ENCODE data around the gene SDE2. TPM values are rescaled to one million over a fixed set of nuclear protein-coding genes. Genes with fewer than 3 reads are reported as not detected.

Gene SDE2
- total and polyA plus RNA-seq, 2 of the 4 experiments (the other 2 are of a cell fraction) = 8.5 to 14.7 TPM

- no peak overlapping the region for H2AK5ac ChIP-seq (ENCODE audit: low read depth, low read length)
- H3K14ac ChIP-seq (replicated peaks; ENCODE audit: low read depth, low read length) = no peak overlapping the region
- H4K20me1 ChIP-seq (ENCODE audit: insufficient read depth, low read length) = no peaks in the 10 kb centered on the region
- no peak overlapping the region for H4K91ac ChIP-seq (ENCODE audit: insufficient read depth, low read depth, low read length)
- H3K4me2 ChIP-seq (ENCODE audit: low read depth, low read length) = no peak overlapping the region
- POLR2A ChIA-PET (ENCODE audit: unreplicated experiment) = no interaction called here
- dilution Hi-C loops (cut with HindIII; ENCODE audit: low sequenced_read_pairs, unreplicated experiment) (no loop called here), intact Hi-C loops (cut with micrococcal nuclease) (no loop called here), in situ Hi-C loops (cut with MboI; ENCODE audit: low sequenced_read_pairs) (loop anchor here (5.0 kb wide), 1 partner anchor 48 kb away; no protein-coding TSS in a partner anchor)
- no peaks in the 10 kb centered on the region for H3K36me3 ChIP-seq (ENCODE audit: control insufficient read depth, insufficient read depth, low read length)
- no peak for ATAC-seq (ENCODE audit: low read depth)
- no peak overlapping the region for H3K9ac ChIP-seq (ENCODE audit: low read depth, low read length)
- H3K4me1 ChIP-seq (ENCODE audit: control insufficient read depth, insufficient read depth, low read length) = no peaks in the 10 kb centered on the region
- H3K4ac ChIP-seq (ENCODE audit: low read depth, low read length) = no peak overlapping the region
- no peak overlapping the region for H4K8ac ChIP-seq (ENCODE audit: low read depth in 2 of 2, low read length in 2 of 2)
- DNase-seq = no peak
- BruUV-seq (replicated peaks) = no TSS peak
- 0 out of 2 replicates have a peak, but pooled peaks cover 1% of the 10 kb centered on the region for H3K9me3 ChIP-seq (ENCODE audit: control insufficient read depth, insufficient read depth, low read length)
- H3K18ac ChIP-seq (ENCODE audit: low read depth, low read length) = no peak overlapping the region
- H4K5ac ChIP-seq (ENCODE audit: low read depth, low read length) = no peak overlapping the region
- no peak overlapping the region for H2BK120ac ChIP-seq (ENCODE audit: low read depth, low read length)
- no peak overlapping the region for H3K27ac ChIP-seq (ENCODE audit: insufficient read depth, low read length)
- no peak overlapping the region for H3K4me3 ChIP-seq (ENCODE audit: insufficient read depth, low read depth, low read length)
- H2AK9ac ChIP-seq (replicated peaks; ENCODE audit: low read depth, low read length, poor library complexity) = no peak overlapping the region
- no peaks in the 10 kb centered on the region for H3K79me1 ChIP-seq (ENCODE audit: low read depth in 1 of 2, low read length in 2 of 2)
- no peak overlapping the region for H2BK5ac ChIP-seq (ENCODE audit: low read depth, low read length, poor library complexity, severe bottlenecking)
- no CpG with 5 or more reads among the region's 5 CpGs for WGBS, 2 experiments (ENCODE audit: extremely low coverage in 2 of 2, insufficient read length in 1 of 2)
- no peak overlapping the region for H2BK15ac ChIP-seq (ENCODE audit: low read depth, low read length)
- no peak overlapping the region for H2AFZ ChIP-seq (replicated peaks; ENCODE audit: low read length, poor library complexity)
- no peak overlapping the region for H3K23ac ChIP-seq (ENCODE audit: low read depth, low read length)
- H2BK20ac ChIP-seq (ENCODE audit: low read depth, low read length) = no peak overlapping the region
- H3K9me1 ChIP-seq (ENCODE audit: insufficient read depth, low read length) = no peaks in the 10 kb centered on the region
- peaks cover 23% of the 10 kb centered on the region for H3K27me3 ChIP-seq (ENCODE audit: control insufficient read depth, insufficient read depth, low read length)
- TF ChIP-seq MAFK (IDR thresholded peaks at IDR 0.05; ENCODE audit: low read depth, low read length) (no peak), CHD1 (IDR thresholded peaks at IDR 0.05; ENCODE audit: low read depth, low read length) (no peak), USF2 (IDR thresholded peaks at IDR 0.05; ENCODE audit: low read depth, low read length) (no peak), CEBPB (IDR thresholded peaks at IDR 0.05; ENCODE audit: low read depth, low read length) (no peak), RFX5 (IDR thresholded peaks at IDR 0.05; ENCODE audit: low read depth, low read length) (no peak), NFE2L2 (IDR thresholded peaks at IDR 0.05; ENCODE audit: low read depth, low read length) (no peak), CTCF (conservative IDR thresholded peaks at IDR 0.05; ENCODE audit: low read depth, low read length) (no peak), MAZ (IDR thresholded peaks at IDR 0.05; ENCODE audit: borderline replicate concordance, low read depth, low read length) (no peak), MXI1 (IDR thresholded peaks at IDR 0.05; ENCODE audit: borderline replicate concordance, low read depth, low read length) (no peak), SMC3 (IDR thresholded peaks at IDR 0.05; ENCODE audit: low read depth, low read length) (no peak), RCOR1 (IDR thresholded peaks at IDR 0.05; ENCODE audit: insufficient replicate concordance, low read length) (no peak), ELK1 (IDR thresholded peaks at IDR 0.05; ENCODE audit: borderline replicate concordance, low read depth, low read length) (no peak), RAD21 (IDR thresholded peaks at IDR 0.05; ENCODE audit: low read length) (no peak), POLR2A (IDR thresholded peaks at IDR 0.05; ENCODE audit: low read depth, low read length) (no peak), BHLHE40 (IDR thresholded peaks at IDR 0.05; ENCODE audit: low read depth, low read length) (no peak)
- CTCF ChIA-PET = no interaction called here
- H3K56ac ChIP-seq (ENCODE audit: extremely low read depth, insufficient read depth, low read length) = no peak overlapping the region
Measured at GRCh38 chr1:226009650-226010044, 10.5 kb upstream of the SDE2 start.

Data from IMR-90 (cell line).